HepG2 (cell line): ENCODE measurements around the gene ATP6V1C2. TPM values are rescaled to one million over a fixed set of nuclear protein-coding genes. Genes with fewer than 3 reads are reported as not detected.

Source experiments
- FOXK1 ChIP-seq: sonication (generic); formaldehyde crosslinking; IDR thresholded peaks from 2 replicates; pipeline ENCODE4 v1.4.0; 2020; ENCODE audit warnings: low read depth, missing genetic modification reagents, borderline replicate concordance
- FOXK2 ChIP-seq: fragments of 450-650 bp; IDR thresholded peaks from 2 replicates; pipeline ENCODE4 v1.6.1; 2016
- SP1 ChIP-seq, 2 experiments: fragments of 450-650 bp in 1 of 2; sonication (generic) in 1 of 2; formaldehyde crosslinking in 1 of 2; IDR thresholded peaks; 2 replicates each; pipeline versions ENCODE4 v1.4.0 to v1.6.1; 2016 to 2020; ENCODE audit warnings: missing genetic modification reagents in 1 of 2
- SP140L ChIP-seq: sonication (generic); formaldehyde crosslinking; IDR thresholded peaks from 2 replicates; pipeline ENCODE4 v1.4.0; 2020; ENCODE audit warnings: missing genetic modification reagents, borderline replicate concordance
- YY1 ChIP-seq: IDR thresholded peaks from 2 replicates; pipeline ENCODE4 v1.6.1; 2011; ENCODE audit warnings: low read length, low read depth, moderate library complexity, mild to moderate bottlenecking; ENCODE audit not compliant: insufficient read depth, insufficient replicate concordance
- ZFP37 ChIP-seq: sonication (generic); formaldehyde crosslinking; IDR thresholded peaks from 2 replicates; pipeline ENCODE4 v1.4.0; 2020; ENCODE audit warnings: missing genetic modification reagents, borderline replicate concordance
- ZNF501 ChIP-seq: sonication (generic); formaldehyde crosslinking; IDR thresholded peaks from 2 replicates; pipeline ENCODE4 v1.5.1; 2020; ENCODE audit warnings: mild to moderate bottlenecking, moderate library complexity, missing genetic modification reagents
- ZNF552 ChIP-seq: sonication (generic); formaldehyde crosslinking; IDR thresholded peaks from 2 replicates; pipeline ENCODE4 v1.9.0; 2022; ENCODE audit warnings: missing genetic modification reagents, mild to moderate bottlenecking, borderline replicate concordance
- ZNF564 ChIP-seq: sonication (generic); formaldehyde crosslinking; IDR thresholded peaks from 2 replicates; pipeline ENCODE4 v1.8.1; 2023; ENCODE audit warnings: mild to moderate bottlenecking, missing genetic modification reagents
- ZNF572 ChIP-seq: sonication (generic); formaldehyde crosslinking; IDR thresholded peaks from 2 replicates; pipeline ENCODE4 v1.5.1; 2020; ENCODE audit warnings: mild to moderate bottlenecking, missing genetic modification reagents
- ZNF615 ChIP-seq: sonication (generic); formaldehyde crosslinking; IDR thresholded peaks from 2 replicates; pipeline ENCODE4 v1.5.0; 2020; ENCODE audit warnings: mild to moderate bottlenecking, missing genetic modification reagents, borderline replicate concordance
- ZNF619 ChIP-seq: sonication (generic); formaldehyde crosslinking; IDR thresholded peaks from 2 replicates; pipeline ENCODE4 v1.4.0; 2020; ENCODE audit warnings: mild to moderate bottlenecking, missing genetic modification reagents
- ZNF747 ChIP-seq: sonication (generic); formaldehyde crosslinking; IDR thresholded peaks from 2 replicates; pipeline ENCODE4 v1.8.1; 2023; ENCODE audit warnings: missing genetic modification reagents, mild to moderate bottlenecking, borderline replicate concordance
- polyA plus RNA-seq, 8 experiments: library from polyadenylated mRNA; depleted of rRNA in 3 of 8; stranded (reverse) in 7 of 8; unstranded in 1 of 8; fragments of >200 nt; fragmentation: Illumina TruSeq in 4 of 8; extraction: Trizol in 4 of 8; gene quantifications; 2 replicates each; pipeline versions ENCODE4 v1.2.1 to v1.2.3, GENCODE V29; 2011 to 2016; ENCODE audit warnings: low read depth in 4 of 8, missing spikeins in 1 of 8, mixed read lengths in 1 of 8; ENCODE audit not compliant: insufficient read depth in 1 of 8
- total RNA-seq, 5 experiments: library from RNA; depleted of rRNA; stranded (reverse); fragments of >200 nt; fragmentation: Illumina TruSeq; extraction: Trizol; gene quantifications; 2 replicates each; pipeline ENCODE4 v1.2.3, GENCODE V29; 2016; ENCODE audit warnings: low read depth in 1 of 5
- TF ChIP-seq, protein P1 (sequence below): sonication (generic); formaldehyde crosslinking; IDR thresholded peaks from one replicate; pipeline ENCODE4 v1.5.1; 2020; ENCODE audit warnings: mild to moderate bottlenecking, missing genetic modification reagents; ENCODE audit errors: not compliant biosample characterization
- TF ChIP-seq, protein P2 (sequence below), 2 experiments: sonication (generic) in 1 of 2; formaldehyde crosslinking in 1 of 2; IDR thresholded peaks; 2 replicates each; pipeline versions ENCODE4 v1.5.1 to v1.6.1; 2011 to 2020; ENCODE audit warnings: borderline replicate concordance in 1 of 2, low read depth in 1 of 2, low read length in 1 of 2, mild to moderate bottlenecking in 1 of 2, missing genetic modification reagents in 1 of 2, moderate library complexity in 1 of 2
- TF ChIP-seq, protein P3 (sequence below): IDR thresholded peaks from 2 replicates; pipeline ENCODE4 v1.6.1; 2016; ENCODE audit warnings: missing compliant biosample characterization, missing genetic modification reagents, borderline replicate concordance

ATP6V1C2 gene
- total and polyA plus RNA-seq, 2 of the 13 experiments (the other 11 are each of a cell fraction or from before 2014, with no cell fraction given), result 0.04 to 0.29 TPM

DNA sequence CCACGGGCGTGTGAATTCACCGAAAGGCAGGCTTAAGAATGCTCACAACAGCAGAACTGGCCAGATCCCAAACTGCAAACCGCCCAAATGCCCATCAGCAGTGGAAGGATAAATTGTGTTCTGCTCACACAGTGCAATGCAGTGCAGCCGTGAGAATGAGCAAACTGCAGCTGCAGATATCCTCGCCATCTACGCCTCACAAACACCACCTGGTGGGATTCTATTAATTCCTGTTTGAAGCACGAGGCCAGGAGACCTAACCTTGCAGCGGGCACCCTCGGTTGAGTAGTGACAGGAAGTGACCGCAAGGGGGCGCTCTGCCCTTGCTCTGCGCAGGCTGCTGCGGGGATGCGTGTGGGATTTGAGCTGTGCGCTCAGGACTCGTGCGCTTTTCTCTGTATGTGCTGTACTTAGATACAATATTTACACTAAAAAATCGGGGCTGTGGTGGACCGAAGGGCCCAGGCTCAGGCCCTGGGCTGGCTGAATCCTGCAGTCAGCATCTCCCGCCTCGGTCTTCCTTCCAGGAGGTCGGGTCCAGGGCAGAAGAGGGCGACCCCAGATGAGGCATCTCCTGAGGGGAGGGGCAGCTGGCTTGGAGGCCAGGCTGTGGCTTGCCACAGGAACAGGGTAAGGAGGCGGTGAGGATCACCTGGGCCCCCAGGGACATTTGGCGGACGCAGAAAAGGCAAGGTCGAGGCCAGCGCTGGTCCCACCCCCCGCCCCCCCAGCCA, 110.9 kb downstream of the ATP6V1C2 start (continued):
- TF ChIP-seq ZNF747 (CRISPR knock-in tag), result no peak
- no peak for TF ChIP-seq ZFP37 (CRISPR knock-in tag)
- TF ChIP-seq, protein P1, sequence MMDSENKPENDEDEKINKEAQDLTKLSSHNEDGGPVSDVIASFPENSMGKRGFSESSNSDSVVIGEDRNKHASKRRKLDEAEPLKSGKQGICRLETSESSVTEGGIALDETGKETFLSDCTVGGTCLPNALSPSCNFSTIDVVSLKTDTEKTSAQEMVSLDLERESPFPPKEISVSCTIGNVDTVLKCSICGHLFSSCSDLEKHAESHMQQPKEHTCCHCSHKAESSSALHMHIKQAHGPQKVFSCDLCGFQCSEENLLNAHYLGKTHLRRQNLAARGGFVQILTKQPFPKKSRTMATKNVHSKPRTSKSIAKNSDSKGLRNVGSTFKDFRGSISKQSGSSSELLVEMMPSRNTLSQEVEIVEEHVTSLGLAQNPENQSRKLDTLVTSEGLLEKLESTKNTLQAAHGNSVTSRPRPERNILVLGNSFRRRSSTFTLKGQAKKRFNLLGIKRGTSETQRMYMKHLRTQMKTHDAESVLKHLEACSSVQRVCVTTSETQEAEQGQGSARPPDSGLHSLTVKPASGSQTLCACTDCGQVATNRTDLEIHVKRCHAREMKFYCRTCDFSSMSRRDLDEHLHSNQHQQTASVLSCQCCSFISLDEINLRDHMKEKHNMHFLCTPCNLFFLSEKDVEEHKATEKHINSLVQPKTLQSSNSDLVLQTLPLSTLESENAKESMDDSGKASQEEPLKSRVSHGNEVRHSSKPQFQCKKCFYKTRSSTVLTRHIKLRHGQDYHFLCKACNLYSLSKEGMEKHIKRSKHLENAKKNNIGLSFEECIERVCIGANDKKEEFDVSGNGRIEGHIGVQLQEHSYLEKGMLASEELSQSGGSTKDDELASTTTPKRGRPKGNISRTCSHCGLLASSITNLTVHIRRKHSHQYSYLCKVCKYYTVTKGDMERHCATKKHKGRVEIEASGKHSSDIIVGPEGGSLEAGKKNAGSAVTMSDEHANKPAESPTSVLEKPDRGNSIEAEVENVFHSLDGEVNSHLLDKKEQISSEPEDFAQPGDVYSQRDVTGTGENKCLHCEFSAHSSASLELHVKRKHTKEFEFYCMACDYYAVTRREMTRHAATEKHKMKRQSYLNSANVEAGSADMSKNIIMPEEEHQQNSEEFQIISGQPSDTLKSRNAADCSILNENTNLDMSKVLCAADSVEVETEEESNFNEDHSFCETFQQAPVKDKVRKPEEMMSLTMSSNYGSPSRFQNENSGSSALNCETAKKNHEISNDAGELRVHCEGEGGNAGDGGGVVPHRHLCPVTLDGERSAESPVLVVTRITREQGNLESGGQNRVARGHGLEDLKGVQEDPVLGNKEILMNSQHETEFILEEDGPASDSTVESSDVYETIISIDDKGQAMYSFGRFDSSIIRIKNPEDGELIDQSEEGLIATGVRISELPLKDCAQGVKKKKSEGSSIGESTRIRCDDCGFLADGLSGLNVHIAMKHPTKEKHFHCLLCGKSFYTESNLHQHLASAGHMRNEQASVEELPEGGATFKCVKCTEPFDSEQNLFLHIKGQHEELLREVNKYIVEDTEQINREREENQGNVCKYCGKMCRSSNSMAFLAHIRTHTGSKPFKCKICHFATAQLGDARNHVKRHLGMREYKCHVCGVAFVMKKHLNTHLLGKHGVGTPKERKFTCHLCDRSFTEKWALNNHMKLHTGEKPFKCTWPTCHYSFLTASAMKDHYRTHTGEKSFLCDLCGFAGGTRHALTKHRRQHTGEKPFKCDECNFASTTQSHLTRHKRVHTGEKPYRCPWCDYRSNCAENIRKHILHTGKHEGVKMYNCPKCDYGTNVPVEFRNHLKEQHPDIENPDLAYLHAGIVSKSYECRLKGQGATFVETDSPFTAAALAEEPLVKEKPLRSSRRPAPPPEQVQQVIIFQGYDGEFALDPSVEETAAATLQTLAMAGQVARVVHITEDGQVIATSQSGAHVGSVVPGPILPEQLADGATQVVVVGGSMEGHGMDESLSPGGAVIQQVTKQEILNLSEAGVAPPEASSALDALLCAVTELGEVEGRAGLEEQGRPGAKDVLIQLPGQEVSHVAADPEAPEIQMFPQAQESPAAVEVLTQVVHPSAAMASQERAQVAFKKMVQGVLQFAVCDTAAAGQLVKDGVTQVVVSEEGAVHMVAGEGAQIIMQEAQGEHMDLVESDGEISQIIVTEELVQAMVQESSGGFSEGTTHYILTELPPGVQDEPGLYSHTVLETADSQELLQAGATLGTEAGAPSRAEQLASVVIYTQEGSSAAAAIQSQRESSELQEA (CRISPR knock-in tag), result no peak
- no peak for TF ChIP-seq FOXK2
- 0 out of 2 replicates have a peak, but pooled peaks have one; percentile 23 for TF ChIP-seq ZNF501 (CRISPR knock-in tag)
- peak; percentile 29 for TF ChIP-seq YY1
- TF ChIP-seq, protein P2, sequence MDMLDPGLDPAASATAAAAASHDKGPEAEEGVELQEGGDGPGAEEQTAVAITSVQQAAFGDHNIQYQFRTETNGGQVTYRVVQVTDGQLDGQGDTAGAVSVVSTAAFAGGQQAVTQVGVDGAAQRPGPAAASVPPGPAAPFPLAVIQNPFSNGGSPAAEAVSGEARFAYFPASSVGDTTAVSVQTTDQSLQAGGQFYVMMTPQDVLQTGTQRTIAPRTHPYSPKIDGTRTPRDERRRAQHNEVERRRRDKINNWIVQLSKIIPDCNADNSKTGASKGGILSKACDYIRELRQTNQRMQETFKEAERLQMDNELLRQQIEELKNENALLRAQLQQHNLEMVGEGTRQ (IDR thresholded peaks at IDR 0.05; ENCODE audit: low read depth, low read length), result no peak
- TF ChIP-seq, protein P2 (CRISPR knock-in tag; IDR thresholded peaks at IDR 0.05; ENCODE audit: borderline replicate concordance), result no peak
- TF ChIP-seq ZNF572, result no peak
- no peak for TF ChIP-seq ZNF552 (CRISPR knock-in tag)
- TF ChIP-seq SP1 (IDR thresholded peaks at IDR 0.05), result no peak
- no peak for TF ChIP-seq SP1 (CRISPR knock-in tag; IDR thresholded peaks at IDR 0.05)
- no peak for TF ChIP-seq ZNF564 (CRISPR knock-in tag)
- TF ChIP-seq FOXK1 (CRISPR knock-in tag), result peak; percentile 24; the same call in 1 of the 2 replicates
- TF ChIP-seq SP140L, result no peak
- TF ChIP-seq, protein P3, sequence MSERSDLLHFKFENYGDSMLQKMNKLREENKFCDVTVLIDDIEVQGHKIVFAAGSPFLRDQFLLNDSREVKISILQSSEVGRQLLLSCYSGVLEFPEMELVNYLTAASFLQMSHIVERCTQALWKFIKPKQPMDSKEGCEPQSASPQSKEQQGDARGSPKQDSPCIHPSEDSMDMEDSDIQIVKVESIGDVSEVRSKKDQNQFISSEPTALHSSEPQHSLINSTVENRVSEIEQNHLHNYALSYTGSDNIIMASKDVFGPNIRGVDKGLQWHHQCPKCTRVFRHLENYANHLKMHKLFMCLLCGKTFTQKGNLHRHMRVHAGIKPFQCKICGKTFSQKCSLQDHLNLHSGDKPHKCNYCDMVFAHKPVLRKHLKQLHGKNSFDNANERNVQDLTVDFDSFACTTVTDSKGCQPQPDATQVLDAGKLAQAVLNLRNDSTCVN (CRISPR knock-in tag), result no peak
- peak; percentile 86; the same call in 1 of the 2 replicates for TF ChIP-seq ZNF619 (CRISPR knock-in tag)
- no peak for TF ChIP-seq ZNF615 (CRISPR knock-in tag)
